Left ventricle myocardium inferior (tissue), 1 donor: ENCODE data around the gene YAP1. TPM values are rescaled to one million over a fixed set of nuclear protein-coding genes. Genes with fewer than 3 reads are reported as not detected.

Experiments
- DNase-seq: peaks from one replicate; pipeline ENCODE4 v3.0.0-alpha.2; 2020
- H3K27ac ChIP-seq: fragments of 200-600 bp; replicated peaks from 2 replicates; pipeline ENCODE4 v1.8.0; 2021
- H3K27me3 ChIP-seq: fragments of 200-600 bp; 2 replicates; pipeline ENCODE4 v1.8.0; 2021; ENCODE audit warnings: low read depth
- H3K36me3 ChIP-seq: fragments of 200-600 bp; 2 replicates; pipeline ENCODE4 v1.8.0; 2021
- H3K4me1 ChIP-seq: fragments of 200-600 bp; 2 replicates; pipeline ENCODE4 v1.8.0; 2021
- H3K4me3 ChIP-seq: fragments of 200-600 bp; 2 replicates; pipeline ENCODE4 v1.8.0; 2021; ENCODE audit warnings: mild to moderate bottlenecking, moderate library complexity
- H3K9me3 ChIP-seq: fragments of 200-600 bp; replicated peaks from 2 replicates; pipeline ENCODE4 v1.8.0; 2021
- intact Hi-C: fragments of 100-400 bp; cut with micrococcal nuclease; formaldehyde crosslinking; loops from one replicate; pipeline ENCODE4 v1.11.0; 2022
- total RNA-seq: library from RNA; stranded (reverse); fragmentation: NEBNext Ultra II Directional; extraction: Animal tissue kit (Norgen Biotek cat#: 25700); gene quantifications from one replicate; pipeline ENCODE4 v1.2.1, GENCODE V29; 2021
- TF ChIP-seq, protein P1 (sequence below): fragments of 200-600 bp; IDR thresholded peaks from 2 replicates; pipeline ENCODE4 v1.8.0; 2021; ENCODE audit warnings: antibody characterized with exemption, mild to moderate bottlenecking, borderline replicate concordance
- donor health status: DM: no; HTN: yes; CAD: no; lungs with severe emphysema.

The YAP1 gene
- total RNA-seq, 1 donor from 2014 or later: 67.9 TPM

DNA sequence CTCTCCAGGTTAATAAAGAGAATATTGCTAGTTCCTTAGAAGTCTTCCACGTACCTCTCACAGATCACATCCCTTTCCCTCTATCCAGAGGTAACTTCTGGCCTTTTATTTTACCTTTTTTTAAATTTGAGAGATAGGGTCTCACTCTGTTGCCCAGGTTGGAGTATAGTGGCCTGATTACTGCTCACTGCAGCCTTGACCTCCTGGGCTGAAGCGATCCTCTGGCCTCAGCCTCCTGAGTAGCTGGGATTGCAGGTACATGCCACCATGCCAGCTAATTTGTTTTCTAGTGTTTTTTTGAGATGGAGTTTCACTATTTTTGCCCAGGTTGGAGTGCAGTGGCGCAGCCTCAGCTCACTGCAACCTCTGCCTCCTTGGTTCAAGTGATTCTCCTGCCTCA is 24.4 kb downstream of the YAP1 start:
- Histone ChIP-seq H3K27ac (no peak overlapping the region), H3K4me3 (no peak overlapping the region), H3K9me3 (peaks cover 6% of the 10 kb centered on the region), H3K4me1 (peaks cover 35% of the 10 kb centered on the region), H3K27me3 (no peaks in the 10 kb centered on the region), H3K36me3 (no peaks in the 10 kb centered on the region)
- intact Hi-C loops: no loop called here
- TF ChIP-seq, protein P1, sequence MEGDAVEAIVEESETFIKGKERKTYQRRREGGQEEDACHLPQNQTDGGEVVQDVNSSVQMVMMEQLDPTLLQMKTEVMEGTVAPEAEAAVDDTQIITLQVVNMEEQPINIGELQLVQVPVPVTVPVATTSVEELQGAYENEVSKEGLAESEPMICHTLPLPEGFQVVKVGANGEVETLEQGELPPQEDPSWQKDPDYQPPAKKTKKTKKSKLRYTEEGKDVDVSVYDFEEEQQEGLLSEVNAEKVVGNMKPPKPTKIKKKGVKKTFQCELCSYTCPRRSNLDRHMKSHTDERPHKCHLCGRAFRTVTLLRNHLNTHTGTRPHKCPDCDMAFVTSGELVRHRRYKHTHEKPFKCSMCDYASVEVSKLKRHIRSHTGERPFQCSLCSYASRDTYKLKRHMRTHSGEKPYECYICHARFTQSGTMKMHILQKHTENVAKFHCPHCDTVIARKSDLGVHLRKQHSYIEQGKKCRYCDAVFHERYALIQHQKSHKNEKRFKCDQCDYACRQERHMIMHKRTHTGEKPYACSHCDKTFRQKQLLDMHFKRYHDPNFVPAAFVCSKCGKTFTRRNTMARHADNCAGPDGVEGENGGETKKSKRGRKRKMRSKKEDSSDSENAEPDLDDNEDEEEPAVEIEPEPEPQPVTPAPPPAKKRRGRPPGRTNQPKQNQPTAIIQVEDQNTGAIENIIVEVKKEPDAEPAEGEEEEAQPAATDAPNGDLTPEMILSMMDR: no peak
- no peak for DNase-seq

DNA sequence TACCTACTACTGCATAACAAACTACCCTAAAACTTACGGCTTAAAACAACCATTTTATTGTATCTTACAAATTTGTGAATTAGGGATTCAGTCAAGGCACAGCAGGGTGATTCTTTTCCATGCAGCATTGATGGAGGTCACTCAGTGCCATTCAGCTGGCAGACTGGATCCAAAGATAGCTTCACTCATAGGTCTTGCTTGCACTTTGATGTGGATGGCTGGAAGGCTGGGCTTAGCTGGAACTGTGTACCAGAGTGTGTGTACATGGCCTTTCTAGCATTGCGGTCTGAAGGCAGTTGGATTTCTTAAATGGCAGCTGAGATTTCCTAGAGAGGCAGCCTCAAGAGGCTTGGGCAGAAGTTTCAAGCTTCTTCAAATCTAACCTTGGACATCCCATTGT is 25.0 kb downstream of the YAP1 start:
- Histone ChIP-seq H3K4me1 (peaks cover 37% of the 10 kb centered on the region), H3K27me3 (no peaks in the 10 kb centered on the region), H3K4me3 (no peak overlapping the region), H3K36me3 (no peaks in the 10 kb centered on the region), H3K27ac (no peak overlapping the region), H3K9me3 (peaks cover 6% of the 10 kb centered on the region)
- DNase-seq: no peak
- intact Hi-C loops: no loop called here
- TF ChIP-seq, protein P1: no peak

DNA sequence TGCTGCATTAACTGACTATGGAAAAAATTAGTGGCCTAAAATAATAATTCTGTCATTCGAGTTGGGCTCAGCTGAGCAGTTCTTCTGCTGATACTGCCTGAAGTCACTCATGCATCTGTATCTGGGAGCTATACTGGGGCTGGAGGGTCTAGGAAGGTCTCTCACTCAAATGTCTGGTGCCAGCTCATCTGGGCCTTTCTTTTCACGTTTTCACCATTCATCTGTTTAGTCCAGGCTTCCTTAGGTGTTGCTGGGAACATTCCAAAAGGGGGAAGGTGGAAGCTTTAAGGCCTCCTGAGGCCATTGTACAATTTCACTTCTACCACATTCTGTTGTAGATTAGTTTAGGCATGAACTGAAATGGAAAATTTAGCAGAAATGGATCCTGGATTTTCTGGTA is 28.0 kb downstream of the YAP1 start:
- H3K4me3 ChIP-seq: no peak overlapping the region

DNA sequence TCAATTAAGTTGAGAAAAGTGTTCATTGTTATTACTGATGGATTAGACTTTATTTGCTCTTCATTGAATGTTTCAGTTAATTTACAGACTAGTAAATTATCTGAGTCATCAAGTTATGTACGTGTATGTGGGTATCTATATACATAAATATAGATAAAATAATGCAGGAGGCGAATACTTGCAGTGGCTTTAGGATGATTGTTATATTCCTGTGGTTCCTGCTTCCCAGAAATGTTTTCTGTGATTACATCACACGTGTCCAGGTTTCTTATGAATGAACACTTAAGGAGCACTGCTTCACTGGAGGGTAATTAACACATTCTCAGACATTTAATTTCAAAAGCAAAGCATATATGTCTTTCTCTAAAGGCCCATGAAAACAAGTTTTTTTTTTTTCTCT is 28.4 kb downstream of the YAP1 start:
- intact Hi-C loops: no loop called here
- Histone ChIP-seq H3K27ac (peak overlapping the region; percentile 82), H3K27me3 (no peaks in the 10 kb centered on the region), H3K9me3 (peaks cover 6% of the 10 kb centered on the region), H3K4me3 (no peak overlapping the region), H3K36me3 (no peaks in the 10 kb centered on the region), H3K4me1 (peaks cover 57% of the 10 kb centered on the region)
- TF ChIP-seq, protein P1: no peak
- no peak for DNase-seq

More for the DNA sequence above, 28.0 kb downstream of the YAP1 start:
- peaks cover 6% of the 10 kb centered on the region for H3K9me3 ChIP-seq
- peak overlapping the region; percentile 82 for H3K27ac ChIP-seq
- intact Hi-C loops: no loop called here
- DNase-seq: no peak
- TF ChIP-seq, protein P1: no peak
- no peaks in the 10 kb centered on the region for H3K36me3 ChIP-seq
- H3K4me1 ChIP-seq: peaks cover 52% of the 10 kb centered on the region
- no peaks in the 10 kb centered on the region for H3K27me3 ChIP-seq

- intact Hi-C loops: no loop called here
- Histone ChIP-seq H3K36me3 (no peaks in the 10 kb centered on the region), H3K4me3 (peak overlapping the region; percentile 28), H3K27ac (peak overlapping the region; percentile 82), H3K9me3 (peaks cover 6% of the 10 kb centered on the region), H3K27me3 (no peaks in the 10 kb centered on the region), H3K4me1 (peaks cover 61% of the 10 kb centered on the region)
- DNase-seq: no peak
- TF ChIP-seq, protein P1: no peak
These were observed 28.8 kb downstream of the YAP1 start for GRCh38 chr11:102139081-102139498.

DNA sequence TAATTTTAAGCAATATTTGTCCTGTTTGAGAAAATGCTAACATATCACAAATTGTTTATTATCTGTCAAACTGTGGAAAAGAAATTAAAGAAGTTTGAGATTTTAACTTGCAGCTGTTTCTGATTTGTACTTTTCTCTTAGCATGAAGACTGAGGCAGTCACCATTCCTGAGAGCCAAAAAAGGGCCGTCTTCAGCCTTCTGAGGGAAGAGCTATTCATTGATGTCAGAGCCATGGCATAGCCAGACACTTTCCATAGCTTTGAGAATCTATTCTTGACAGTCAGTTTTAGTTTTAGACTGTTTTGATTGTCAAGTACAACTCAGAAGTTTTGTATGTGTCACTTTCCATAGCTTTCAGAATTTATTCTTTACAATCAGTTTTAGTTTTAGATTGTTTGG is 32.1 kb downstream of the YAP1 start:
- peaks cover 86% of the 10 kb centered on the region for H3K4me1 ChIP-seq
- TF ChIP-seq, protein P1: no peak

More for the DNA sequence above, 32.1 kb downstream of the YAP1 start:
- Histone ChIP-seq H3K9me3 (peaks cover 6% of the 10 kb centered on the region), H3K4me3 (no peak overlapping the region), H3K27ac (peak overlapping the region; percentile 82), H3K36me3 (no peaks in the 10 kb centered on the region), H3K27me3 (no peaks in the 10 kb centered on the region)
- intact Hi-C loops: no loop called here
- no peak for DNase-seq
